K562 (cell line): Measurements from ENCODE around the gene CXCL16. TPM values are rescaled to one million over a fixed set of nuclear protein-coding genes. Genes with fewer than 3 reads are reported as not detected.

Experiments
- SREBF1 ChIP-seq: fragments of 150-350 bp; IDR thresholded peaks from 2 replicates; pipeline ENCODE4 v1.6.1; 2014; ENCODE audit warnings: antibody characterized with exemption, low read depth, low read length, borderline replicate concordance
- polyA plus RNA-seq, 8 experiments: library from polyadenylated mRNA; depleted of rRNA in 4 of 8; stranded (reverse) in 5 of 8; unstranded in 3 of 8; fragments of >200 nt; fragmentation: Nextera tagmentation in 2 of 8; fragmentation: Illumina TruSeq in 1 of 8; extraction: Ambion mirVana in 2 of 8; extraction: Trizol in 1 of 8; gene quantifications; 2 replicates each; pipeline versions ENCODE4 v1.2.1 to v1.2.3, GENCODE V29; 2011 to 2014; ENCODE audit warnings: inconsistent platforms in 1 of 8, missing spikeins in 1 of 8
- total RNA-seq, 7 experiments: library from RNA; depleted of rRNA in 6 of 7; stranded (reverse); fragments of >200 nt in 6 of 7; fragmentation: Illumina TruSeq in 2 of 7; extraction: Trizol in 2 of 7; gene quantifications; 2 replicates each; pipeline versions ENCODE4 v1.2.1 to v1.2.3, GENCODE V29; 2011 to 2021; ENCODE audit warnings: low replicate concordance in 1 of 7
- TF ChIP-seq, protein P1 (sequence below), 2 experiments: fragments of 450-650 bp in 1 of 2; sonication (generic) in 1 of 2; formaldehyde crosslinking in 1 of 2; IDR thresholded peaks; 2 replicates each; pipeline versions ENCODE4 v1.7.1 to v1.9.0; 2016 to 2022; ENCODE audit warnings: inconsistent platforms in 1 of 2, mild to moderate bottlenecking in 1 of 2, missing genetic modification reagents in 1 of 2

CXCL16 gene
- total and polyA plus RNA-seq, 9 of the 15 experiments (the other 6 are each of a cell fraction or from before 2014, with no cell fraction given), result 0.05 to 0.68 (median 0.22) TPM; not detected in 2

GRCh38 chr17:4766723-4767122, 27.0 kb upstream of the CXCL16 start (continued):
- TF ChIP-seq, protein P1, sequence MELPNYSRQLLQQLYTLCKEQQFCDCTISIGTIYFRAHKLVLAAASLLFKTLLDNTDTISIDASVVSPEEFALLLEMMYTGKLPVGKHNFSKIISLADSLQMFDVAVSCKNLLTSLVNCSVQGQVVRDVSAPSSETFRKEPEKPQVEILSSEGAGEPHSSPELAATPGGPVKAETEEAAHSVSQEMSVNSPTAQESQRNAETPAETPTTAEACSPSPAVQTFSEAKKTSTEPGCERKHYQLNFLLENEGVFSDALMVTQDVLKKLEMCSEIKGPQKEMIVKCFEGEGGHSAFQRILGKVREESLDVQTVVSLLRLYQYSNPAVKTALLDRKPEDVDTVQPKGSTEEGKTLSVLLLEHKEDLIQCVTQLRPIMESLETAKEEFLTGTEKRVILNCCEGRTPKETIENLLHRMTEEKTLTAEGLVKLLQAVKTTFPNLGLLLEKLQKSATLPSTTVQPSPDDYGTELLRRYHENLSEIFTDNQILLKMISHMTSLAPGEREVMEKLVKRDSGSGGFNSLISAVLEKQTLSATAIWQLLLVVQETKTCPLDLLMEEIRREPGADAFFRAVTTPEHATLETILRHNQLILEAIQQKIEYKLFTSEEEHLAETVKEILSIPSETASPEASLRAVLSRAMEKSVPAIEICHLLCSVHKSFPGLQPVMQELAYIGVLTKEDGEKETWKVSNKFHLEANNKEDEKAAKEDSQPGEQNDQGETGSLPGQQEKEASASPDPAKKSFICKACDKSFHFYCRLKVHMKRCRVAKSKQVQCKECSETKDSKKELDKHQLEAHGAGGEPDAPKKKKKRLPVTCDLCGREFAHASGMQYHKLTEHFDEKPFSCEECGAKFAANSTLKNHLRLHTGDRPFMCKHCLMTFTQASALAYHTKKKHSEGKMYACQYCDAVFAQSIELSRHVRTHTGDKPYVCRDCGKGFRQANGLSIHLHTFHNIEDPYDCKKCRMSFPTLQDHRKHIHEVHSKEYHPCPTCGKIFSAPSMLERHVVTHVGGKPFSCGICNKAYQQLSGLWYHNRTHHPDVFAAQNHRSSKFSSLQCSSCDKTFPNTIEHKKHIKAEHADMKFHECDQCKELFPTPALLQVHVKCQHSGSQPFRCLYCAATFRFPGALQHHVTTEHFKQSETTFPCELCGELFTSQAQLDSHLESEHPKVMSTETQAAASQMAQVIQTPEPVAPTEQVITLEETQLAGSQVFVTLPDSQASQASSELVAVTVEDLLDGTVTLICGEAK (IDR thresholded peaks at IDR 0.05), result no peak
- TF ChIP-seq, protein P1 (CRISPR knock-in tag; IDR thresholded peaks at IDR 0.05), result no peak
- no peak for TF ChIP-seq SREBF1
